IPS-NIHi7 (cell line): ENCODE data around the gene KLHL21.

Experiments
- DNase-seq: peaks from one replicate; pipeline ENCODE4 v3.0.0; 2012; ENCODE audit warnings: mixed read lengths; ENCODE audit errors: extremely low spot score

Gene KLHL21

DNA sequence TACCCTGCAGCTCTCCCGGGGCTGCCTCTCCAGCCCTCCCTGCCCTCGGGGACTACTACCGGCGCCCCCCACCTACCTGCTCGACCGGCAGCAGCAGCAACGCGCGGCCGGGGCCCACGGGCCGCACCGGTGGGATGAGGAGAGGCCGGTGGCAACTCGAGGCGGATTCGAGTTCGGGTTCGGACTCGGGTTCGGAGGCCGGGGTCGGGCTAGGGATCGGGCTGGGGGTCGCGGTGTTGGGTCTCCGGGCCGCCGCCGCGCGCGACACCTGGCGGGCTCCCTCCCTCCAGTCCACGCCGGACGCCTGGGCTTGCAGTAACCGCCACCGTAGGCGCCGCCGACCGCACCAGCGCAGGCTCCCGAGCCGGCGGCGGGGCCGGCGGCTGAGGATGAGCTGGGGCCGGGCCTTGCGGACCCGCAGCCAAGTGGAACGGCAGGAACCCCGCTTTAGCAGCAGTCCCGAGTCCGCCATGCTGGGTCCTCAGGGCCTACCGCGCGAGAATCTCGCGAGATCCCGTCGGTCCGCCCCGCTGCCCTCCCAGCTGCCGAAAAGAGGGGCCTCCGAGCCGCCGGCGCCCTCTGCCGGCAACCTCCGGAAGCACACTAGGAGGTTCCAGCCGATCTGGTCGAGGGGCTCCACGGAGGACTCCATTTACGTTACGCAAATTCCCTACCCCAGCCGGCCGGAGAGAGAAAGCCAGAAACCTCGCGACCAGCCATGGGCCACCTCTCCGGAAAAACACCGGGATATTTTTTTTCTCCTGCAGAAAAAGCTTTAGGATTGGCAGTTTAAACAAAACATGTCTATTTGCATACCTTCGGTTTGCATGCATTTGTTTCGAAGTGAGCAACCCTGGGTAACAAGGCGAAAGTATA lies 48.4 kb downstream of the KLHL21 start, which contains the start of gene NOL9:
TSS of gene NOL9 (minus strand) at position 483 of the 876 bp plus-strand sequence. CDS start at position 472, 11 bp downstream.
- DNase-seq: peak; percentile 99

DNA sequence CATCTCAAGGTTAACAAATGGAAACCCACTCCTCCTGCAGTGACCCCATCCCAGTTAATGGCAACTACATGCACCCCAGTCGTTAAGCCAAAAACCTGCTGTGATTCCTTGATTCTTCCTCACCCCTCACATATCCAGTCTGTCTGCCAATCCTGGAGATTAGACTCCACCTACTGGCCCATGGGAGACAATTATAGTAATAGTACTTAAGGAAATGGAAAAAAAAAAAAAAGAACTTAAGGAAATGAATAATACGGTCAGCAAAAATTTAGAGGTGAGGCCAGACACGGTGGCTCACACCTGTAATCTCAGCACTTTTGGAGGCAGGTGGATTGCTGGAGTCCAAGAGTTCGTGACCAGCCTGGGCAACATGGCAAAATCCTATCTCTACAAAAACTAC lies 55.4 kb downstream of the KLHL21 start:
- DNase-seq: no peak

DNA sequence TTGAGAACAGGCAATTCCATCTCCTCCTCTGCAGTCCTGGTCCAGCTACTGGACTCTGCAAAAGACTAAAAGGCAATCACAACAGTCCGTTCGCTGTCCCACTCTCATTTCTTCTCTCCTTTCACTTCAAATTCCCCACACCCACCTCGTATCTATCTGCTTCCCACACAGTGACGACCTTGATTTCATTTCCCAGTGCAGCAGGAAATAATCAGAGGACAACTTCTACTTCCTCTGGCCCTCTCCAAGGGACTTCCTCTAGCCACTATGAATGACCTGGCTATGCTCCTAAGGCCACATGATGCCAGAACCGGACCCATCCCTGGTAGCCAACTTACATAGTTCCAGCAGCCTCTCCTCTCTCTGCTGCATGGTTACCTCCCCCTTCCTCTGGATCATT lies 56.3 kb downstream of the KLHL21 start:
- no peak for DNase-seq

DNA sequence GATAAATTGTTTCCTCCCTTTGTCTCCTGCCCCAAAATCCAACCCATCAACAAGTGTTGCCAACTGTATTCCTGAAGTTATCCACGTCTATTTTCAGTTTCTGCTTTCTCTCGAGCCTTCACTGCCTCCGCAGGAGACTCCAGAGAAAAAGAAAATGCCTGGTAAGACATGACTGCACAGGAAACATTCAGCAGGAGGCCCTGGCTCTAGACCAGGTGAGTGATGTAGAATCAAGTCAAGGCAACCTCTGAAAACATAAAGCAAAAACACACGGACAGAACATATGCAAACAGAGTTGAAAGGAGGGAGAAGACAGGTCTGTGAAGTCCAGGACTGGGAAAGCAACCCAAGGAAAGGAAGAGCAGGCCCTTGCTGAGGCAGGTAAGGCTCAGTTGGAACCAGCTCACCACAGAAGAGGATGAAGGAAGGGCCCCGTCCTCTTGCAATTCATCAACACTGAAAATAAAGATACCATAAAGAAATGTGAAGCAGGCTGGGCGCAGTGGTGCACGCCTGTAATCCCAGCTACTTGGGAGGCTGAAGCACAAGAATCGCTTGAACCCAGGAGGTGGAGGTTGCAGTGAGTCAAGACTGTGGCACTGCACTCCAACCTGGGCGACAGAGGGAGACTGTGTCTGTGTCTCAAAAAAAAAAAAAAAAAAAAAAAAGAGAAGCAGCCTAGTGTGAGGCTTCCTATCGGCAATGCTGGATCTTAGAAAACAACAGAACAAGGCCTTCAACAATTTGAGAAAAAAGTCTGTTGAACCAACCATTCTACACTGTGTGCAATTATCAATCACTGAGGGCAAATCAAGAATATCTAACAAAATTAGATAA lies 57.2 kb downstream of the KLHL21 start:
- no peak for DNase-seq

DNA sequence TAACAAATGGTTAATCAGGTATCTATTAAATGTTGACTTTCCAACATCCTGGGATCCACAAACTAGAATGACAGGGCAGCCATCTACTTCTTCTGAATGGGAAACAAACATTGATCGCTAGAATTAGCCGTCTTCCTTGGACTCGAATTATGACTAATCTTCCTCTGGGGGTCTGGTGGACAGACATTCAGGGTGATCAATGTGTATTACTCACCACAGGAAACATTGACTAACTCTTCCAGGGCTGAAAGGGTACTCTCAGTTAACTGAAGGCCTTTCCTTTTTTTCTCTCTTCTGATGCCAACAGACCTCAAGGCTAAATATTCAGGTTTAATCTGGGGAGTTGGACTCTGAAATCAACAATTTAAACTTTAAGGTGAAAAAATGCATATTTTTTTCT lies 57.8 kb downstream of the KLHL21 start:
- no peak for DNase-seq
